Sigmoid colon (tissue), 4 donors: ENCODE data around the gene CFC1B.
"Not testable (repeated sequence)": the region's sequence is repeated elsewhere in the genome, so short reads cannot be mapped to it uniquely, and the experiment has no call there.

Source experiments
- POLR2A ChIP-seq, 2 donors: fragments of 450-650 bp; IDR thresholded peaks; one replicate each; pipeline ENCODE4 v1.6.1; 2016; ENCODE audit warnings: antibody characterized with exemption in 2 of 2, mild to moderate bottlenecking in 2 of 2, moderate library complexity in 2 of 2
- POLR2AphosphoS5 ChIP-seq, 4 donors: sonication (generic); formaldehyde crosslinking; IDR thresholded peaks; one replicate each; pipeline ENCODE4 v1.6.1; 2017; ENCODE audit warnings: antibody characterized with exemption in 4 of 4
- TF ChIP-seq, protein P1 (sequence below), 4 experiments: fragments of 450-650 bp in 3 of 4; fragments of 200-600 bp in 1 of 4; IDR thresholded peaks; one replicate each; pipeline ENCODE4 v1.5.1; 2016 to 2019; ENCODE audit warnings: antibody characterized with exemption in 4 of 4, mild to moderate bottlenecking in 3 of 4, moderate library complexity in 2 of 4

DNA sequence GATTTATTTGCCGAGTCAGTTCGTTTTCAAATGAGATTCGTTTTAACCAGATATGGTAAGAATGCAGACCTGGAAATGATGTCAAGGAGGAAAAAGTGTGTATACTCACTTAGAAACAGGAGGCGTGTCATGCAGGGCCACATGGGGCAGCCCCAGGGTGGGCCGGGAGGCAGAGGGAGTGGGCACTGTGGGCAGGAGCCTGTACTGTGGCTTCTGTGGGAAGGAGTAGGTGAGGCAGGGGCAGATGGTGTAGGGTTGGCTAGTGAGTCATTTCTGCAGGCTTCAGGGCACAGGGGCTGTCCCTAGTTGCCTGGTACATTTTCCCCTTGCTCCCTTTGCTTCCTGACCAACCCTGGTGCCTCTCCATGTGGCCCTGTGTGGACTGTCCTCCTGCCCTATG lies 10.2 kb downstream of the CFC1B start:
- TF ChIP-seq, protein P1, sequence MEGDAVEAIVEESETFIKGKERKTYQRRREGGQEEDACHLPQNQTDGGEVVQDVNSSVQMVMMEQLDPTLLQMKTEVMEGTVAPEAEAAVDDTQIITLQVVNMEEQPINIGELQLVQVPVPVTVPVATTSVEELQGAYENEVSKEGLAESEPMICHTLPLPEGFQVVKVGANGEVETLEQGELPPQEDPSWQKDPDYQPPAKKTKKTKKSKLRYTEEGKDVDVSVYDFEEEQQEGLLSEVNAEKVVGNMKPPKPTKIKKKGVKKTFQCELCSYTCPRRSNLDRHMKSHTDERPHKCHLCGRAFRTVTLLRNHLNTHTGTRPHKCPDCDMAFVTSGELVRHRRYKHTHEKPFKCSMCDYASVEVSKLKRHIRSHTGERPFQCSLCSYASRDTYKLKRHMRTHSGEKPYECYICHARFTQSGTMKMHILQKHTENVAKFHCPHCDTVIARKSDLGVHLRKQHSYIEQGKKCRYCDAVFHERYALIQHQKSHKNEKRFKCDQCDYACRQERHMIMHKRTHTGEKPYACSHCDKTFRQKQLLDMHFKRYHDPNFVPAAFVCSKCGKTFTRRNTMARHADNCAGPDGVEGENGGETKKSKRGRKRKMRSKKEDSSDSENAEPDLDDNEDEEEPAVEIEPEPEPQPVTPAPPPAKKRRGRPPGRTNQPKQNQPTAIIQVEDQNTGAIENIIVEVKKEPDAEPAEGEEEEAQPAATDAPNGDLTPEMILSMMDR (IDR thresholded peaks at IDR 0.05): not testable (repeated sequence)
- not testable (repeated sequence) for TF ChIP-seq POLR2A, POLR2AphosphoS5 (IDR thresholded peaks at IDR 0.05)
